Esophagus squamous epithelium (tissue), 5 donors: ENCODE results near the gene TRDMT1. TPM values are rescaled to one million over a fixed set of nuclear protein-coding genes. Genes with fewer than 3 reads are reported as not detected.

Source experiments
- DNase-seq: peaks from one replicate; lab custom pipeline; 2025; lab: John Stamatoyannopoulos, UW
- H3K27ac ChIP-seq, 4 donors: fragments of 200-600 bp; sonication (generic); one replicate each; pipeline ENCODE4 v1.5.1; 2016 to 2019; ENCODE audit warnings: mild to moderate bottlenecking in 1 of 4
- H3K27me3 ChIP-seq, 4 donors: fragments of 200-600 bp; sonication (generic); 1 replicate in 3 of 4; 2 replicates in 1 of 4; pipeline versions ENCODE4 v1.5.1 to v1.6.0; 2017 to 2021; ENCODE audit warnings: antibody characterized with exemption in 1 of 4
- H3K36me3 ChIP-seq, 3 donors: fragments of 200-600 bp; sonication (generic); one replicate each; pipeline ENCODE4 v1.5.1; 2016 to 2019
- H3K4me1 ChIP-seq, 3 donors: fragments of 200-600 bp; sonication (generic); one replicate each; pipeline ENCODE4 v1.5.1; 2017 to 2019
- H3K4me3 ChIP-seq, 4 donors: fragments of 200-600 bp; sonication (generic); 1 replicate in 3 of 4; 2 replicates in 1 of 4; pipeline ENCODE4 v1.5.1; 2016 to 2019; ENCODE audit warnings: mild to moderate bottlenecking in 2 of 4, moderate library complexity in 1 of 4
- H3K9me3 ChIP-seq, 3 donors: fragments of 200-600 bp; sonication (generic); one replicate each; pipeline ENCODE4 v1.5.1; 2016 to 2019
- CTCF ChIP-seq, 6 experiments: fragments of 450-650 bp in 4 of 6; fragments of 200-600 bp in 2 of 6; sonication (generic) in 2 of 6; IDR thresholded peaks; one replicate each; pipeline ENCODE4 v1.5.1; 2016 to 2019; ENCODE audit warnings: antibody characterized with exemption in 6 of 6, mild to moderate bottlenecking in 4 of 6, moderate library complexity in 4 of 6
- POLR2A ChIP-seq, 4 donors: fragments of 450-650 bp; IDR thresholded peaks; one replicate each; pipeline ENCODE4 v1.6.1; 2017; ENCODE audit warnings: antibody characterized with exemption in 4 of 4, mild to moderate bottlenecking in 4 of 4, moderate library complexity in 3 of 4
- WGBS, 2 donors: methylation state at CpG; one replicate each; pipeline ENCODE4 v1.1.5; 2018; 5-methylcytosine and 5-hydroxymethylcytosine counted together
- intact Hi-C: fragments of 100-400 bp; cut with DNase I; formaldehyde crosslinking; loops from one replicate; pipeline ENCODE4 v1.15.0; 2022
- small RNA-seq, 4 donors: library from RNA; depleted of rRNA; stranded (forward); fragments of <200 nt; gene quantifications; one replicate each; pipeline ENCODE3, GENCODE V24; 2016
- total RNA-seq, 4 donors: library from RNA; depleted of rRNA; stranded (reverse); fragments of >200 nt; gene quantifications; one replicate each; pipeline ENCODE4 v1.1.0, GENCODE V29; 2016
- donor health status: DM: yes; HTN: yes; CAD: no.

TRDMT1 gene
- total RNA-seq, 4 donors from 2014 or later = 1.3 to 5.9 (median 2.6) TPM

- no peak overlapping the region for H3K27ac ChIP-seq
- TF ChIP-seq POLR2A (IDR thresholded peaks at IDR 0.05) (no peak), CTCF (IDR thresholded peaks at IDR 0.05) (no peak)
- intact Hi-C loops = no loop called here
- no peaks in the 10 kb centered on the region for H3K27me3 ChIP-seq
- no peaks in the 10 kb centered on the region for H3K4me1 ChIP-seq
- WGBS, 2 donors = 80 to 81% methylated on average over 5 of the region's 5 CpGs
- no peak for DNase-seq
- H3K9me3 ChIP-seq = no peaks in the 10 kb centered on the region
- H3K4me3 ChIP-seq = no peak overlapping the region
- no peaks in the 10 kb centered on the region for H3K36me3 ChIP-seq
Measured at GRCh38 chr10:17106991-17107390, 94.5 kb downstream of the TRDMT1 start.

GRCh38 chr10:17101910-17102266 lies 99.6 kb downstream of the TRDMT1 start:
- no peaks in the 10 kb centered on the region for H3K4me1 ChIP-seq
- TF ChIP-seq POLR2A (IDR thresholded peaks at IDR 0.05) (no peak), CTCF (IDR thresholded peaks at IDR 0.05) (no peak)
- no peak overlapping the region for H3K4me3 ChIP-seq
- H3K27ac ChIP-seq = peak overlapping the region in 2 of 4 donors; percentile 8 to 47
- H3K9me3 ChIP-seq = no peaks in the 10 kb centered on the region
- no peak for DNase-seq
- intact Hi-C loops = no loop called here
- no peaks in the 10 kb centered on the region for H3K27me3 ChIP-seq
- H3K36me3 ChIP-seq = no peaks in the 10 kb centered on the region

GRCh38 chr10:17101257-17101909 lies 100.1 kb downstream of the TRDMT1 start:
- H3K36me3 ChIP-seq = no peaks in the 10 kb centered on the region
- WGBS, 2 donors = 74 to 86% methylated on average over 7 of the region's 7 CpGs
- TF ChIP-seq POLR2A (IDR thresholded peaks at IDR 0.05) = no peak
- TF ChIP-seq CTCF (IDR thresholded peaks at IDR 0.05) = no peak
- peak overlapping the region in 2 of 4 donors; percentile 10 to 47 for H3K27ac ChIP-seq
- H3K4me3 ChIP-seq = no peak overlapping the region
- H3K4me1 ChIP-seq = no peaks in the 10 kb centered on the region
- intact Hi-C loops = no loop called here
- no peaks in the 10 kb centered on the region for H3K27me3 ChIP-seq
- no peak for DNase-seq
- H3K9me3 ChIP-seq = no peaks in the 10 kb centered on the region

GRCh38 chr10:17100586-17100985 lies 100.9 kb downstream of the TRDMT1 start:
- H3K27ac ChIP-seq = peak overlapping the region in 3 of 4 donors; percentile 2 to 18 (median 10)
- intact Hi-C loops = no loop called here
- 61 to 71% methylated on average over 9 of the region's 9 CpGs for WGBS, 2 donors

GRCh38 chr10:17098012-17098411 lies 103.5 kb downstream of the TRDMT1 start:
- 86 to 91% methylated on average over 3 of the region's 3 CpGs for WGBS, 2 donors
- DNase-seq = no peak
- TF ChIP-seq CTCF (IDR thresholded peaks at IDR 0.05) (no peak), POLR2A (IDR thresholded peaks at IDR 0.05) (no peak)
- H3K4me3 ChIP-seq = no peak overlapping the region
- intact Hi-C loops = no loop called here
- no peaks in the 10 kb centered on the region for H3K27me3 ChIP-seq
- no peaks in the 10 kb centered on the region for H3K36me3 ChIP-seq
- H3K27ac ChIP-seq = no peak overlapping the region
- no peaks in the 10 kb centered on the region for H3K4me1 ChIP-seq
- no peaks in the 10 kb centered on the region for H3K9me3 ChIP-seq

More at GRCh38 chr10:17100586-17100985, 100.9 kb downstream of the TRDMT1 start:
- no peaks in the 10 kb centered on the region for H3K27me3 ChIP-seq
- no peaks in the 10 kb centered on the region for H3K36me3 ChIP-seq
- DNase-seq = no peak
- TF ChIP-seq CTCF (IDR thresholded peaks at IDR 0.05) = no peak
- no peak for TF ChIP-seq POLR2A (IDR thresholded peaks at IDR 0.05)
- no peaks in the 10 kb centered on the region for H3K4me1 ChIP-seq
- no peaks in the 10 kb centered on the region for H3K9me3 ChIP-seq
- H3K4me3 ChIP-seq = no peak overlapping the region

Small RNA genes within 50 kb of the gene (small RNA-seq; reads per million reads assigned to genes)
- gene AC067747.1 = 0 reads per million in 4 donors

Other genes starting within 250 kb of the TRDMT1 start
- gene CUBN, start 71.9 kb downstream of the TRDMT1 start, total RNA-seq = under 1 TPM; 0.15 to 0.83 (median 0.51) TPM
- 1,000 to 10,000 TPM in 1 of 4 donors, 100 to 1,000 TPM in 2, 10 to 100 TPM in 1; 55.2 to 1,252 (median 375) TPM for gene VIM, start 26.6 kb upstream of the TRDMT1 start, total RNA-seq